Natural killer cell treated with Interleukin-12 subunit alpha and Interleukin-12 subunit beta and Interleukin-15 and Interleukin-18, amount 100 ng/mL, for 72 hours (primary cell): ENCODE measurements around the gene CHST3. TPM values are rescaled to one million over a fixed set of nuclear protein-coding genes. Genes with fewer than 3 reads are reported as not detected.

Experiments
- ATAC-seq, 2 donors: fragments of 150-1000 bp; cut with Tn5 transposase in 1 of 2; sonication (Bioruptor Pico), chemical (Tn5 transposase) in 1 of 2; 2 replicates each; pipeline ENCODE4 v1.10.0; 2021
- DNase-seq: peaks from one replicate; pipeline ENCODE4 v3.0.0; 2022; ENCODE audit warnings: low spot score
- H3K27ac Mint-ChIP-seq, 2 donors: 1 replicate in 1 of 2; 2 replicates in 1 of 2; pipeline ENCODE4 v1.8.0; 2022; ENCODE audit warnings: mixed read lengths in 2 of 2, mild to moderate bottlenecking in 1 of 2, moderate library complexity in 1 of 2
- H3K27me3 Mint-ChIP-seq, 2 donors: 1 replicate in 1 of 2; 2 replicates in 1 of 2; pipeline ENCODE4 v1.8.0; 2022; ENCODE audit warnings: mixed read lengths in 2 of 2
- H3K36me3 Mint-ChIP-seq: one replicate; pipeline ENCODE4 v1.8.0; 2022; ENCODE audit warnings: mixed read lengths
- H3K4me1 Mint-ChIP-seq, 2 donors: 1 replicate in 1 of 2; 2 replicates in 1 of 2; pipeline ENCODE4 v1.8.0; 2022; ENCODE audit warnings: low read depth in 2 of 2, mixed read lengths in 2 of 2, mild to moderate bottlenecking in 1 of 2
- H3K4me3 Mint-ChIP-seq: one replicate; pipeline ENCODE4 v1.8.0; 2022; ENCODE audit warnings: mixed read lengths
- H3K9me3 Mint-ChIP-seq: 2 replicates; pipeline ENCODE4 v1.8.0; 2022; ENCODE audit warnings: mixed read lengths
- total RNA-seq, 2 donors: library from RNA; stranded (reverse); gene quantifications; one replicate each; pipeline ENCODE4 v1.2.3, GENCODE V29; 2022

Gene CHST3
- total RNA-seq, 2 donors from 2014 or later = not detected

DNA sequence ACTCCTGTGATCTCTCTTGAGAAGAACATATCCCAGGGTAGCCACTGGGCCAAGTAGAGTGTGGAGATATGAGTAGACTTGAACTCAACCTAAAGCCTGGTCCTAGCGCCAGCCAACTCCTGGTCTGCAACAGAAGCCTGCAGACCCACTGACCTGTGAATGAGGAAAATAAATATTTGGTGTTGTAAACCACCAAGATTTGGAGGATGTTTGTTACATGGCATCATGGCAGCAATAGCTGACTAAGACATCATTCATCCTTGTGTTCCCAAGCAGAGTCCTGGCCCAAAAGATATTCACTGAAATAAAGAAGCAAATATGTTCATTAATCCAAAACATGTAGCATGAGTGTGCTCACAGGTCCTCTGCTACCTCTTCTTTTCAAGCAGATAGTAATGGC, 26.0 kb upstream of the CHST3 start:
- H3K9me3 Mint-ChIP-seq = peaks cover 14% of the 10 kb centered on the region
- peaks cover 0 to 9% of the 10 kb centered on the region in 2 donors for H3K4me1 Mint-ChIP-seq
- peaks cover 30% of the 10 kb centered on the region for H3K36me3 Mint-ChIP-seq
- ATAC-seq (no peak), DNase-seq (no peak)
- H3K27me3 Mint-ChIP-seq = peaks cover 23 to 48% of the 10 kb centered on the region in 2 donors
- no peak overlapping the region for H3K4me3 Mint-ChIP-seq
- no peak overlapping the region for H3K27ac Mint-ChIP-seq

DNA sequence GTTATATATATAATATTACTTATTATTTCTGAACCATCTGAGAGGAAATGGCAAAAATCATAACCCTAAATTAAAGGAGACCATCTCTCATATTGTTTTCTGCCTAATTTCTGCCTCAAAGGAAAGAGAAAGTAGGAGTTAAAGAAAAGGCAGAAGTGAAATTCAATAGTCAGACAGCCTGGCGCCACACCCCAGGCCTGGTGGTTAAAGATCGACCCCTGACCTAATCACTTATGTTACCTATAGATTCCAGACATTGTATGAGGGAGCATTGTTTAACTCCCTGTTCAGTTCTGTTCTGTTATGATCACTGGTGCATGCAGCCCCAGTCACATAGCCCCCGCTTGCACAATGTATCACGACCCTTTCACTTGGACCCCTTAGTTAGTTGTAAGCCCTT, 24.9 kb upstream of the CHST3 start:
- Mint-ChIP-seq H3K27ac (no peak overlapping the region), H3K4me1 (peaks cover 0 to 9% of the 10 kb centered on the region in 2 donors), H3K36me3 (peaks cover 25% of the 10 kb centered on the region), H3K9me3 (peaks cover 14% of the 10 kb centered on the region), H3K27me3 (peaks cover 17 to 40% of the 10 kb centered on the region in 2 donors), H3K4me3 (no peak overlapping the region)
- ATAC-seq (no peak), DNase-seq (no peak)

DNA sequence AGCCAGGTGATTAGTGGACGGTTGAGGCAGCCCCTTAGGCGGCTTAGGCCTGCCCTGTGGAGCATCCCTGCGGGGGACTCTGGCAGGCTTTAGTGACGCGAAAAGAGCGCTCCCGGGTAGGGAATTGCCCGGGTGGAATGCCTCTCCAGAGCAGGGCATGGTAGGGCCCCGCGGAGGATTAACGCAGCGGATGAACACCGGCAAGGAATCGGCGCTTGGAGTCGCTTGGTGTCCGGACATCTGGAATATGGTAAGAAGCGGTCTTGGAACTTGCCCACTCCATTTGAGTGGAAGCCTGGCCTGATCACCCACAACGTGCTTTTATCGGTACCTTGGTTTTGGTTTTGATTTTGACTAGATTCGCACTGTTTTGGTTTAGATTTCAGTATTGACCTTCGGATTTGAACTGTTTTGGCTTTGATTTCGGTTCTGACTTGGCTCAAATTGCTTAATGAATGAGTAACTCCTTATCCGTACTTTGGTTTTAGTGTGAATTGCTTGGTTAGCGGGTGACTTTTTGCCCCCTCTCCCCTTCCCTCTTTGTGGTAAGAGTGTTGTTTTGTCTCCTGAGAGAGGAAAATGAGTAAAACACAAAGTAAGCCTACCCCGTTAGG, 24.2 kb upstream of the CHST3 start:
- peaks cover 25% of the 10 kb centered on the region for H3K36me3 Mint-ChIP-seq
- peaks cover 15 to 39% of the 10 kb centered on the region in 2 donors for H3K27me3 Mint-ChIP-seq
- peaks cover 14% of the 10 kb centered on the region for H3K9me3 Mint-ChIP-seq
- H3K4me3 Mint-ChIP-seq = peak overlapping the region; percentile 43
- DNase-seq (no peak), ATAC-seq (peak in 1 of 2 donors; percentile 59)
- H3K4me1 Mint-ChIP-seq = peaks cover 0 to 9% of the 10 kb centered on the region in 2 donors
- no peak overlapping the region for H3K27ac Mint-ChIP-seq

DNA sequence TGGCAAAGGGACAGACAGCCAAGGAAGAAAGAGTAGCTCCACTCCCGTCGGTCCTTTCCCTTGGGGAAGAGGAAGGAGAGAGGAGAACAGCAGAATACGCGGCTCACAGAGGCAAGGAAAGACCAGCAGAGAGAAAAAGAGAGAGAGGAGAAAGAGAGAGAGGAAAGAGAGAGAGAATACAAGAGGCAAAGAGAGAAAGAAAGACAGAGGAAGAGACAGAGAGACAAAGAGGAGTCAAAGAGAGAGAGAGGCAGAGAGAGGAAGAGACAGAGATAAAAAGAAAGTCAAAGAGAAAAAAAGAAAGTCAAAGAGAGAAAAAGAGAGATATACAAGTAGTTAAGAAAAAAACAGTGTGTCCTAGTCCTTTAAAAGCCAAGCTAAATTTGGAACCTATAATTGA, 23.4 kb upstream of the CHST3 start:
- Mint-ChIP-seq H3K9me3 (peaks cover 15% of the 10 kb centered on the region), H3K27me3 (peaks cover 12 to 31% of the 10 kb centered on the region in 2 donors), H3K4me1 (peaks cover 0 to 9% of the 10 kb centered on the region in 2 donors), H3K27ac (no peak overlapping the region), H3K4me3 (peak overlapping the region; percentile 43), H3K36me3 (peaks cover 28% of the 10 kb centered on the region)
- no peak for DNase-seq
- no peak for ATAC-seq

DNA sequence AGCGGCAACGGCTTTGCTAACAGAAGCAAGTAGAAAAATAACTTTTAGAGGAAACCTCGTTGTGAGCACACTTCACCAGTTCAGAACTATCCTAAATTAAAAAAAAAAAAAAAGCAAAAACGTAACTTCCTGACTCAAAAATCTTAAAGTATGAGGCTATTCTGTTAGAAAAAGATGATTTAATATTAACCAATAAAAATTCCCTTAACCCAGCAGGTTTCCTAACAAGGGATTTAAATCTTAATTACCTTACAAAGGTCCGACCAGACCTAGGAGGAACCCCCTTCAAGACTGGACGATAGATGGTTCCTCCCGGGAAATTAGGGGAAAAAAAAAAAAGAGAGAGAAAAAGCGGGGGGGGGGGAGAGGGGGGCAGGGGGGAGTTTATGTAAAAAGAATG, 22.9 kb upstream of the CHST3 start:
- H3K27ac Mint-ChIP-seq = no peak overlapping the region
- peaks cover 33% of the 10 kb centered on the region for H3K36me3 Mint-ChIP-seq
- DNase-seq (no peak), ATAC-seq (no peak)
- peaks cover 20% of the 10 kb centered on the region for H3K9me3 Mint-ChIP-seq
- peaks cover 0 to 9% of the 10 kb centered on the region in 2 donors for H3K4me1 Mint-ChIP-seq
- no peak overlapping the region for H3K4me3 Mint-ChIP-seq
- peaks cover 12 to 31% of the 10 kb centered on the region in 2 donors for H3K27me3 Mint-ChIP-seq

DNA sequence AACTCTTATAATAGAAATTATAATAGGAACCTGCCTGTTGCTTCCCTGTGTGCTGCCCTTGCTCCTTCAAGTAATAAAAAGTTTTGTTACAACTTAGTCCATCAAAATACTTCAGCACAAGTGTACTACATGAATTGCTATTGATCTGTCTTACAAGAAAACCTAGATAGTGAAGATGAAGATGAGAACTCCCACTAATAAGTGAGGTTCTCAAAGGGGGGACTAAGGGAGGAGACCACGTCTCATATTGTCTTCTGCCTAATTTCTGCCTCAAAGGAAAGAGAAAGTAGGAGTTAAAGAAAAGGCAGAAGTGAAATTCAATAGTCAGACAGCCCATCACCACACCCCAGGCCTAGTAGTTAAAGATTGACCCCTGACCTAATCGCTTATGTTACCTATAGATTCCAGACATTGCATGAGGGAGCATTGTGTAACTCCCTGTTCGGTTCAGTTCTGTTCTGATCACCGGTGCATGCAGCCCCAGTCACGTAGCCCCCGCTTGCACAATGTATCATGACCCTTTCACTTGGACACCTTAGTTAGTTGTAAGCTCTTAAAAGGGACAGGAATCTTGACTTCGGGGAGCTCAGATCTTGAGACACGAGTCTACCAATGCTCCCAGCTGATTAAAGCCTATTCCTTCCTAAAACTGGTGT, 18.2 kb upstream of the CHST3 start:
- Mint-ChIP-seq H3K4me1 (peaks cover 0 to 1% of the 10 kb centered on the region in 2 donors), H3K9me3 (peaks cover 12% of the 10 kb centered on the region), H3K36me3 (peaks cover 37% of the 10 kb centered on the region), H3K27me3 (peaks cover 5 to 14% of the 10 kb centered on the region in 2 donors), H3K4me3 (no peak overlapping the region), H3K27ac (no peak overlapping the region)
- ATAC-seq = no peak
- DNase-seq = no peak

DNA sequence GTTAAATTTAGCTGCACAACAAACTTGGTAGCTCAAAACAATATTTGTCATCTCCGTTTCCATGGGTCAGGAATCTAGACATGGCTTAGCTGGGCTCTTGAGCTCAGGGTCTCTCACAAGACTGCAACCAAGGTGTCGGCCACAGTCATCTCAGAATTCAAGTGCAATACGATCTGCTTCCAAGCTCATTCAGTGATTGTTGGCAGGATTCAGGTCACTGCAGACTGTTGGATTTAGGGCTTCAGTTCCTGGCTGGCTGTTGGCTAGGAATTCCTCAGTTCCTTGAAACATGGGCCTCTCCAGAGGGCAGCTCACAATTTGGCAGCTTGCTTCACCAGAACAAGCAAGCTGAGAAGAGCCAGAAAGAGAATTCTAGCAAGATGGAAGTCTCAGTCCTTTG, 17.5 kb upstream of the CHST3 start:
- no peaks in the 10 kb centered on the region for H3K4me1 Mint-ChIP-seq
- peaks cover 36% of the 10 kb centered on the region for H3K36me3 Mint-ChIP-seq
- H3K4me3 Mint-ChIP-seq = no peak overlapping the region
- no peak for ATAC-seq
- no peak overlapping the region for H3K27ac Mint-ChIP-seq
- peaks cover 5 to 7% of the 10 kb centered on the region in 2 donors for H3K27me3 Mint-ChIP-seq
- DNase-seq = no peak
- peaks cover 12% of the 10 kb centered on the region for H3K9me3 Mint-ChIP-seq

DNA sequence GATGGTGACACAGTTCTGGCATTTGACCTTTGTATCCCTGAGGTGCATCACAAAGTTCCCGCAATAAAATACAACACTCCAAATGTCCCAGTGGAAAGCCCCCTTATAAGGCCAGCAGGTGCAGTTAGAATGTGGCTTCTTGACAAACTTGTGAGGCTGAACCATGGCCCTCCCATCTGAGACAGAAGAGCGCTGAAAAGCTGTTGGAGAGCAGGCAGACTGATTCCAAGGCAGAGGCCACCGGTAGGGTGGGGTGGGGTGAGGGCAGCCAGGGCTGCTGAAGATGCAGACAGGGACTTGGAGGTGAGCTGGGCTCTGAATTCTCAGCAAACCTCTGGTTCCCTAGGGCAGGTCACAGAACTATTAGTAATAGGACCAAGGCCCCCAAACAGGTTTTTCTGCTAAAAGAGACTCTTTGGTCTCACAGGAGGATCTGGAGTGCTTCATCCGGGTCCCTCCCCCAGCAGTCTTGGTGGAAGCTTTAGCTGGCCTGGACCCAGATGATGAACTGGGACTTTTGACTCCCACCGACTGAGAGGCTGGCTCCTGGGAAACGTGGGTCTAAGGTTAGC, 15.6 kb upstream of the CHST3 start:
- Mint-ChIP-seq H3K36me3 (peaks cover 28% of the 10 kb centered on the region), H3K4me1 (no peaks in the 10 kb centered on the region), H3K27ac (no peak overlapping the region), H3K4me3 (no peak overlapping the region), H3K9me3 (peaks cover 7% of the 10 kb centered on the region), H3K27me3 (peaks cover 0 to 2% of the 10 kb centered on the region in 2 donors)
- DNase-seq (no peak), ATAC-seq (no peak)

DNA sequence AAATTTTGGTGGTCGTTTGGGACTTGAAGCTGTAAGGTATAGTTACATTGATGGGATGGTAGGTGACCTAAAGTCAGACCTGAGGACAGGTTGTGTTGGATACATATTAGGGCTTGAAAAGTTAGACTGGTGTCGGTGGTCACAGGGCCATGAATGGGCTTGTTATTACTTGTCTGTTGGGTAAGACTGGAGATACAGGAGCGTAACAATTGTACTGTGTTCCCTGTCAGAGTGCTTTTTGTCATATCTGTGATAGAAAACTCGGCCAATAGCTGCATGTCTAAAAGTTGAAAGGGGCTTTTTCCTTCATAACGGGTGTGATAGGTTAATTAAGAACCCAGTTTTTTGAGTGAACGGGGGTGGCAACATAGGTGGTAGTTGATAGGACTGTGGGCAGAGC, 13.5 kb upstream of the CHST3 start:
- peaks cover 34% of the 10 kb centered on the region for H3K36me3 Mint-ChIP-seq
- H3K4me3 Mint-ChIP-seq = no peak overlapping the region
- H3K27me3 Mint-ChIP-seq = peaks cover 0 to 5% of the 10 kb centered on the region in 2 donors
- no peak overlapping the region for H3K27ac Mint-ChIP-seq
- DNase-seq = no peak
- no peak for ATAC-seq
- H3K4me1 Mint-ChIP-seq = no peaks in the 10 kb centered on the region
- peaks cover 11% of the 10 kb centered on the region for H3K9me3 Mint-ChIP-seq

DNA sequence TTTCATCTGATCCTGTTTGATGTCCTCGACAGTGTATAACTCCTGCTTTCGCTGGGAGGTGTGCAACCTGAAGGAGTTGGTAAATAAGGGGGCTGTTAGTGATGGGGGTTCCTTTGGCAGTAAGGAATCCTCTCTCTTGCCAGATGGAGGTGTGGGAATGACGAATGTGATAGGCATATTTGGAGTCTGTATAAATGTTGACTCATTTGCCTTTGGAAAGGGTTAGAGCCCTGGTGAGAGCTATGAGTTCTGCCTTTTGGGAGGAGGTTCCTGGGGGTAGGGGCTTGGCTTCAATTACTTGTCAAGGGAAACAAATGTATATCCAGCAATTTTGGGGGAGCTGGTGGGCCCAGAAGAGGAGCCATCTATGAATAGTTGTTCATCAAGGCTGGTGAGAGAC, 11.4 kb upstream of the CHST3 start:
- Mint-ChIP-seq H3K9me3 (peaks cover 5% of the 10 kb centered on the region), H3K36me3 (peaks cover 20% of the 10 kb centered on the region), H3K4me3 (no peak overlapping the region), H3K4me1 (no peaks in the 10 kb centered on the region), H3K27ac (no peak overlapping the region), H3K27me3 (peaks cover 7 to 12% of the 10 kb centered on the region in 2 donors)
- DNase-seq (no peak), ATAC-seq (no peak)

DNA sequence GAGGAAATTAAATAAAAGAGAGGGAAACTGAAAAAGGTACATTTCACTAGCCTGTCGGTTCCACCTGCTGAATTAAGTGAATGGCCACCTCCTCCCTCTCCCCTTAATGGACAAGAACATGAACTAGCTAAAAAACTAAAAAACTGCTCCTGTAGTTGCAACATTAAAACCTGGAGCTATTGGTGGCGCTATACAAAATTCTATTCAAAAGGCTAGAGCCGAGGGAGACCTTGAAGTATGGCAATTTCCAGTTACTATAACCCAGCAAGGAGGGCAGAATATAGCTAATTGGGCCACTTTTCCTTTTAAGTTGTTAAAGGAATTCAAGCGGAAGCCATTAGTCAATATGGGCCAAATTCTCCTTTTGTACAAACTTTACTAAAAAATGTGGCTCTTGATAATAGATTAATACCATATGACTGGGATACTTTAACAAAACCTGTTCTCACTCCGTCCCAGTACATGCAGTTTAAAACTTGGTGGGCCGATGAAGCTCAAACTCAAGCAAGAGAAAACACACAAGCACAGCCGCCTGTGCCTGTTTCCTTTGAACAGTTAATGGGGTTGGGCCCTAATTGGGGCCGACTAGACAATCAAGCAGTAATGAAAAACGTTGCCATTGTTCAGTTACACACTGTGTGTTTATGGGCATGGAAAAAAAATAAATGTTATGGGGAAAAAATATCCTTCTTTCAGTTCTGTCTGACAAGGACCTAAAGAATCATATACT, 6.5 kb upstream of the CHST3 start:
- ATAC-seq = no peak
- Mint-ChIP-seq H3K4me3 (no peak overlapping the region), H3K4me1 (no peaks in the 10 kb centered on the region), H3K27me3 (peaks cover 31 to 33% of the 10 kb centered on the region in 2 donors), H3K36me3 (peaks cover 12% of the 10 kb centered on the region), H3K27ac (no peak overlapping the region), H3K9me3 (peaks cover 5% of the 10 kb centered on the region)
- DNase-seq = no peak

DNA sequence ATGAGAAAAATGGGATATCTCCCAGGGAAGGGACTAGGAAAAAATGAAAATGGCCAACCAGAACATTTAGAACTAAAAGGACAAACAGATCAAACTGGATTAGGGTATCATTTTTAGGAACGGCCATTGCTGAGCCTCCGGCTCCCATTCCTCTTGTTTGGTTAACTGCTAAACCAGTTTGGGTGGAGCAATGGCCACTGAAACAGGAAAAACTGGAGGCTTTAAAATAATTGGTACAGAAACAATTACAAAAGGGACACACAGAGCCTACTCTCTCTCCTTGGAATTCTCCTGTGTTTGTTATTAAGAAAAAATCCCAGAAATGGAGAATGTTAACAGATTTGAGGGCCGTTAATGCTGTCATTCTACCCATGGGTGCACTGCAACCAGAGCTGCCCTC, 4.7 kb upstream of the CHST3 start:
- Mint-ChIP-seq H3K27me3 (peaks cover 33 to 39% of the 10 kb centered on the region in 2 donors), H3K36me3 (peaks cover 9% of the 10 kb centered on the region), H3K4me3 (no peak overlapping the region), H3K4me1 (no peaks in the 10 kb centered on the region), H3K9me3 (peaks cover 5% of the 10 kb centered on the region), H3K27ac (no peak overlapping the region)
- no peak for DNase-seq
- no peak for ATAC-seq

DNA sequence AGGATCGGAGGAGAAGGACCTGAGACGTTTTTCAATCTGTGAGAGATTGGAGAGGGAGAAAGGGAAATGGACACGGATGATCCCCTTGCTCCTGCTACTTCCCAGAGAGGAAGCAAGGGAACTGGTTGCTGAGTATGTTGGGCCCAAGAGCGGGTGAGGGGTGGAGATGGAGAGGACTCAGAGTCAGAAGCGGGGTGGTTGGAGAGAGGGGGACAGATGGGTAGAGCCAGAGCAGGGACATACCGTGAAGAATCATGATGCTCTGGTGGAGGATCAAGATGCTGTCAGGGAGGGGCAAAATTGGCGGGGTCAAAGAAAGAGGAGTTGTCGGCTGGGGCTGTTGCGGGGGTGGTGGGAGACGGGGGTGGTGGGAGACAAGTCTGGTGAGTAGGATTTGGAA, 2.4 kb upstream of the CHST3 start:
- H3K4me1 Mint-ChIP-seq = no peaks in the 10 kb centered on the region
- H3K27me3 Mint-ChIP-seq = peaks cover 42 to 58% of the 10 kb centered on the region in 2 donors
- no peak overlapping the region for H3K27ac Mint-ChIP-seq
- H3K36me3 Mint-ChIP-seq = no peaks in the 10 kb centered on the region
- no peak overlapping the region for H3K4me3 Mint-ChIP-seq
- DNase-seq (no peak), ATAC-seq (no peak)
- no peaks in the 10 kb centered on the region for H3K9me3 Mint-ChIP-seq

DNA sequence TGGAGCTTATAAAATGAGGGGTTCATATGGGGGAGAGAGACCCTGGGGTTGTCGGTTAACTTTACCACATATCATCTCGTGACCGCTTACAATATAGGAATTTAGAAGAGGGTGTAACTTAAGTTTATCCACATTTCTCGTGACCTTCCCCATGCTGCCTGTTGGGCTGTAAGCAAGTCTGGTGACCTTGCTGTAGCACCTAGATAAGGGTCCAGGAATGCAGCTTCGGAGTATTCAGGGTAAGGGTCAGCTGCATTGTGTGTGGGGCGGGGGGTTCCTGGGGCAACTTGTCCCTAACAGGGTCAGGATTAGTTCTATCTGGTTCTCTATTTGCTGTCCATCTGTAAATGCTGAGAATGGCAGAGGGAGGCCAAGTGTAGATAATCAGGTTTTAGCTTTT, 1.3 kb upstream of the CHST3 start:
- no peak overlapping the region for H3K27ac Mint-ChIP-seq
- ATAC-seq (no peak), DNase-seq (no peak)
- H3K9me3 Mint-ChIP-seq = no peaks in the 10 kb centered on the region
- no peak overlapping the region for H3K4me3 Mint-ChIP-seq
- H3K27me3 Mint-ChIP-seq = peaks cover 41 to 60% of the 10 kb centered on the region in 2 donors
- no peaks in the 10 kb centered on the region for H3K36me3 Mint-ChIP-seq
- H3K4me1 Mint-ChIP-seq = no peaks in the 10 kb centered on the region
